ENCODE data around the gene ORM2.

DNA sequence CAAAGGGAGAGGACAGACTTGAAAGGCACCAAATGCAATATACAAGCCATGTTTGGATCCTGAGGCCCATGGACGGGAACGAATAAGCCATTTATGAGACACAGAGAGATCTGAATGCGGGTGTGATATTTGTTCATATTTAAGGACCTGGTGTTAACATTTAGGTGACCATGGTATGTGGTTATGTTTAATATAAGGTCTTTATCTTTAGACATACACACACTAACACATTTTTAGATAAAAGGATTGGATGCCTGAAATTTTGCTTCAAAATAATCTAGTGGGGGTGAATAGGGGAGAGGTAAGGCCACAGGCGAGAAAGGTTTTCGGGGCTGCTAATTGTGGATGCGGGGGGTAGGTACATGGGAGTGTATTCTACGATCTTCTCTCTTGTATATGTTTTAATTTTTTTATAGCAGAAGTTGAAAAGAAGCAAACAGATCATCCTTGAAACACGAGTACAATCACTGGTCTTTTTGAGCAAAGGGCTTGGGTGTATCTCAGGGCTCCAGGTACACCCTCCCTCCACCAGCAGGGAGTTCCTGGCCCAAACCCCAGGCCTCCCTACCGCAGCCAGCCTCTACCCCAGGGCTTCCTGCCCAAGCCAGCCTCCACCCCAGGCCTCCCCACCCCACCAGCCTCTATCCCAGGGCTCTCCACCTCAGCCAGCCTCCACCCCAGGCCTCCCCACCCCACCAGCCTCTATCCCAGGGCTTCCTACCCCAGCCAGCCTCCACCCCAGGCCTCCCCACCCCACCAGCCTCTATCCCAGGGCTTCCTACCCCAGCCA lies 45.9 kb downstream of the ORM2 start:
- TF ChIP-seq, protein P1, sequence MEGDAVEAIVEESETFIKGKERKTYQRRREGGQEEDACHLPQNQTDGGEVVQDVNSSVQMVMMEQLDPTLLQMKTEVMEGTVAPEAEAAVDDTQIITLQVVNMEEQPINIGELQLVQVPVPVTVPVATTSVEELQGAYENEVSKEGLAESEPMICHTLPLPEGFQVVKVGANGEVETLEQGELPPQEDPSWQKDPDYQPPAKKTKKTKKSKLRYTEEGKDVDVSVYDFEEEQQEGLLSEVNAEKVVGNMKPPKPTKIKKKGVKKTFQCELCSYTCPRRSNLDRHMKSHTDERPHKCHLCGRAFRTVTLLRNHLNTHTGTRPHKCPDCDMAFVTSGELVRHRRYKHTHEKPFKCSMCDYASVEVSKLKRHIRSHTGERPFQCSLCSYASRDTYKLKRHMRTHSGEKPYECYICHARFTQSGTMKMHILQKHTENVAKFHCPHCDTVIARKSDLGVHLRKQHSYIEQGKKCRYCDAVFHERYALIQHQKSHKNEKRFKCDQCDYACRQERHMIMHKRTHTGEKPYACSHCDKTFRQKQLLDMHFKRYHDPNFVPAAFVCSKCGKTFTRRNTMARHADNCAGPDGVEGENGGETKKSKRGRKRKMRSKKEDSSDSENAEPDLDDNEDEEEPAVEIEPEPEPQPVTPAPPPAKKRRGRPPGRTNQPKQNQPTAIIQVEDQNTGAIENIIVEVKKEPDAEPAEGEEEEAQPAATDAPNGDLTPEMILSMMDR (conservative IDR thresholded peaks at IDR 0.05 in 1 of 2, IDR thresholded peaks at IDR 0.05 in 1 of 2; ENCODE audit: extremely low read depth in 1 of 2, insufficient read depth in 1 of 2, low read depth in 1 of 2, low read length in 2 of 2) = no peak
- TF ChIP-seq EZH2 (IDR thresholded peaks at IDR 0.05; ENCODE audit: borderline replicate concordance, low read length) = no peak

Data from mammary epithelial cell (primary cell).